ENCODE data around the gene TIGD7.

The TIGD7 gene

GRCh38 chr16:3305109-3306068 is at the start of gene TIGD7, which contains the start of gene ZNF75A:
Gene TIGD7 (minus strand): TSS chr16:3305430. CDS start chr16:3300614, 4,816 bp downstream.
Gene ZNF75A (plus strand): TSS chr16:3305497. CDS start chr16:3308429, 2,932 bp downstream.
- in situ Hi-C loops (cut with MboI; ENCODE audit: low sequenced_read_pairs) = no loop called here
- peak within 1 kb of the TSS; percentile 62 for H3K4me3 ChIP-seq

GRCh38 chr16:3349175-3349574 is 43.9 kb upstream of the TIGD7 start:
- Histone ChIP-seq H3K27me3 (ENCODE audit: low read depth) (no peaks in the 10 kb centered on the region), H3K4me1 (no peaks in the 10 kb centered on the region), H3K4me3 (no peak overlapping the region), H3K9me3 (no peaks in the 10 kb centered on the region), H3K36me3 (replicated peaks) (no peaks in the 10 kb centered on the region)
- no peak for DNase-seq (ENCODE audit: low spot score in 2 of 2)
- in situ Hi-C loops (cut with MboI; ENCODE audit: low sequenced_read_pairs) = no loop called here

More at GRCh38 chr16:3305109-3306068, at the start of gene TIGD7, which contains the start of gene ZNF75A:
- Histone ChIP-seq H3K36me3 (replicated peaks) (peaks cover 10% of the 10 kb centered on the region), H3K9me3 (peaks cover 17% of the 10 kb centered on the region), H3K27me3 (ENCODE audit: low read depth) (no peaks in the 10 kb centered on the region), H3K4me1 (peaks cover 12% of the 10 kb centered on the region)
- DNase-seq (ENCODE audit: low spot score in 2 of 2) = peak; percentile 77 to 84

GRCh38 chr16:3348547-3349167 is 43.4 kb upstream of the TIGD7 start:
- in situ Hi-C loops (cut with MboI; ENCODE audit: low sequenced_read_pairs) = no loop called here
- Histone ChIP-seq H3K4me1 (no peaks in the 10 kb centered on the region), H3K4me3 (no peak overlapping the region), H3K27me3 (ENCODE audit: low read depth) (no peaks in the 10 kb centered on the region), H3K9me3 (no peaks in the 10 kb centered on the region), H3K36me3 (replicated peaks) (no peaks in the 10 kb centered on the region)
- no peak for DNase-seq (ENCODE audit: low spot score in 2 of 2)

- H3K4me3 ChIP-seq = no peak overlapping the region
- DNase-seq (ENCODE audit: low spot score in 2 of 2) = no peak
- no peaks in the 10 kb centered on the region for H3K9me3 ChIP-seq
- no peaks in the 10 kb centered on the region for H3K4me1 ChIP-seq
- H3K36me3 ChIP-seq (replicated peaks) = no peaks in the 10 kb centered on the region
- no peaks in the 10 kb centered on the region for H3K27me3 ChIP-seq (ENCODE audit: low read depth)
- in situ Hi-C loops (cut with MboI; ENCODE audit: low sequenced_read_pairs) = no loop called here
Observed at GRCh38 chr16:3347586-3347985, 42.4 kb upstream of the TIGD7 start.

GRCh38 chr16:3346041-3346440 is 40.8 kb upstream of the TIGD7 start:
- no peaks in the 10 kb centered on the region for H3K27me3 ChIP-seq (ENCODE audit: low read depth)
- in situ Hi-C loops (cut with MboI; ENCODE audit: low sequenced_read_pairs) = no loop called here

GRCh38 chr16:3328643-3329042 is 23.4 kb upstream of the TIGD7 start:
- Histone ChIP-seq H3K36me3 (replicated peaks) (no peaks in the 10 kb centered on the region), H3K27me3 (ENCODE audit: low read depth) (peaks cover 2% of the 10 kb centered on the region; the same call in 1 of the 2 replicates), H3K9me3 (no peaks in the 10 kb centered on the region), H3K4me1 (no peaks in the 10 kb centered on the region), H3K4me3 (no peak overlapping the region)
- DNase-seq (ENCODE audit: low spot score in 2 of 2) = no peak
- in situ Hi-C loops (cut with MboI; ENCODE audit: low sequenced_read_pairs) = no loop called here

More at GRCh38 chr16:3346041-3346440, 40.8 kb upstream of the TIGD7 start:
- DNase-seq (ENCODE audit: low spot score in 2 of 2) = no peak
- no peak overlapping the region for H3K4me3 ChIP-seq
- H3K4me1 ChIP-seq = no peaks in the 10 kb centered on the region
- no peaks in the 10 kb centered on the region for H3K9me3 ChIP-seq
- H3K36me3 ChIP-seq (replicated peaks) = no peaks in the 10 kb centered on the region

- no peak overlapping the region for H3K4me3 ChIP-seq
- no peaks in the 10 kb centered on the region for H3K4me1 ChIP-seq
- H3K9me3 ChIP-seq = no peaks in the 10 kb centered on the region
- in situ Hi-C loops (cut with MboI; ENCODE audit: low sequenced_read_pairs) = no loop called here
- peaks cover 2% of the 10 kb centered on the region; the same call in 1 of the 2 replicates for H3K27me3 ChIP-seq (ENCODE audit: low read depth)
- no peak for DNase-seq (ENCODE audit: low spot score in 2 of 2)
- no peaks in the 10 kb centered on the region for H3K36me3 ChIP-seq (replicated peaks)
Observed at GRCh38 chr16:3328104-3328503, 22.9 kb upstream of the TIGD7 start.

GRCh38 chr16:3327514-3327913 is 22.3 kb upstream of the TIGD7 start:
- DNase-seq (ENCODE audit: low spot score in 2 of 2) = no peak
- H3K4me3 ChIP-seq = no peak overlapping the region
- H3K9me3 ChIP-seq = no peaks in the 10 kb centered on the region
- no peaks in the 10 kb centered on the region for H3K36me3 ChIP-seq (replicated peaks)
- H3K4me1 ChIP-seq = no peaks in the 10 kb centered on the region
- in situ Hi-C loops (cut with MboI; ENCODE audit: low sequenced_read_pairs) = no loop called here
- peaks cover 2% of the 10 kb centered on the region; the same call in 1 of the 2 replicates for H3K27me3 ChIP-seq (ENCODE audit: low read depth)

GRCh38 chr16:3321816-3322215 is 16.6 kb upstream of the TIGD7 start:
- peaks cover 13% of the 10 kb centered on the region for H3K36me3 ChIP-seq (replicated peaks)
- H3K4me3 ChIP-seq = no peak overlapping the region
- in situ Hi-C loops (cut with MboI; ENCODE audit: low sequenced_read_pairs) = no loop called here
- H3K4me1 ChIP-seq = no peaks in the 10 kb centered on the region
- H3K27me3 ChIP-seq (ENCODE audit: low read depth) = no peaks in the 10 kb centered on the region; the same call in 1 of the 2 replicates
- H3K9me3 ChIP-seq = peaks cover 23% of the 10 kb centered on the region
- no peak for DNase-seq (ENCODE audit: low spot score in 2 of 2)

GRCh38 chr16:3317315-3317999 is 12.2 kb upstream of the TIGD7 start:
- in situ Hi-C loops (cut with MboI; ENCODE audit: low sequenced_read_pairs) = no loop called here

GRCh38 chr16:3311496-3311895 is 6.3 kb upstream of the TIGD7 start:
- H3K4me3 ChIP-seq = no peak overlapping the region
- peaks cover 12% of the 10 kb centered on the region for H3K36me3 ChIP-seq (replicated peaks)
- H3K4me1 ChIP-seq = no peaks in the 10 kb centered on the region
- H3K27me3 ChIP-seq (ENCODE audit: low read depth) = no peaks in the 10 kb centered on the region
- DNase-seq (ENCODE audit: low spot score in 2 of 2) = no peak
- peaks cover 3% of the 10 kb centered on the region for H3K9me3 ChIP-seq
- in situ Hi-C loops (cut with MboI; ENCODE audit: low sequenced_read_pairs) = no loop called here

More at GRCh38 chr16:3317315-3317999, 12.2 kb upstream of the TIGD7 start:
- peaks cover 20% of the 10 kb centered on the region for H3K36me3 ChIP-seq (replicated peaks)
- H3K9me3 ChIP-seq = peaks cover 25% of the 10 kb centered on the region
- DNase-seq (ENCODE audit: low spot score in 2 of 2) = no peak
- H3K27me3 ChIP-seq (ENCODE audit: low read depth) = no peaks in the 10 kb centered on the region
- H3K4me1 ChIP-seq = no peaks in the 10 kb centered on the region
- H3K4me3 ChIP-seq = no peak overlapping the region

GRCh38 chr16:3306078-3306477 is 848 bp upstream of the TIGD7 start:
- H3K36me3 ChIP-seq (replicated peaks) = peaks cover 10% of the 10 kb centered on the region
- no peak for DNase-seq (ENCODE audit: low spot score in 2 of 2)
- H3K9me3 ChIP-seq = peaks cover 17% of the 10 kb centered on the region
- H3K4me3 ChIP-seq = peak overlapping the region; percentile 62
- in situ Hi-C loops (cut with MboI; ENCODE audit: low sequenced_read_pairs) = no loop called here
- no peaks in the 10 kb centered on the region for H3K27me3 ChIP-seq (ENCODE audit: low read depth)
- peaks cover 12% of the 10 kb centered on the region for H3K4me1 ChIP-seq

- H3K9me3 ChIP-seq = peaks cover 17% of the 10 kb centered on the region
- H3K36me3 ChIP-seq (replicated peaks) = peaks cover 10% of the 10 kb centered on the region
- no peak overlapping the region for H3K4me3 ChIP-seq
- no peak for DNase-seq (ENCODE audit: low spot score in 2 of 2)
- in situ Hi-C loops (cut with MboI; ENCODE audit: low sequenced_read_pairs) = no loop called here
- peaks cover 12% of the 10 kb centered on the region for H3K4me1 ChIP-seq
- no peaks in the 10 kb centered on the region for H3K27me3 ChIP-seq (ENCODE audit: low read depth)
Observed at GRCh38 chr16:3304370-3304769, 860 bp downstream of the TIGD7 start.
